HG02571 (cell line): ENCODE measurements around the gene COL4A2.
"Not testable (repeated sequence)": the region's sequence is repeated elsewhere in the genome, so short reads cannot be mapped to it uniquely, and the experiment has no call there.

ENCODE experiments used
- ATAC-seq: cut with Tn5 transposase; IDR thresholded peaks from one replicate; pipeline ENCODE4 v1.9.1; 2021; ENCODE audit warnings: mild to moderate bottlenecking, moderate library complexity; ENCODE audit not compliant: unreplicated experiment

COL4A2 gene

DNA sequence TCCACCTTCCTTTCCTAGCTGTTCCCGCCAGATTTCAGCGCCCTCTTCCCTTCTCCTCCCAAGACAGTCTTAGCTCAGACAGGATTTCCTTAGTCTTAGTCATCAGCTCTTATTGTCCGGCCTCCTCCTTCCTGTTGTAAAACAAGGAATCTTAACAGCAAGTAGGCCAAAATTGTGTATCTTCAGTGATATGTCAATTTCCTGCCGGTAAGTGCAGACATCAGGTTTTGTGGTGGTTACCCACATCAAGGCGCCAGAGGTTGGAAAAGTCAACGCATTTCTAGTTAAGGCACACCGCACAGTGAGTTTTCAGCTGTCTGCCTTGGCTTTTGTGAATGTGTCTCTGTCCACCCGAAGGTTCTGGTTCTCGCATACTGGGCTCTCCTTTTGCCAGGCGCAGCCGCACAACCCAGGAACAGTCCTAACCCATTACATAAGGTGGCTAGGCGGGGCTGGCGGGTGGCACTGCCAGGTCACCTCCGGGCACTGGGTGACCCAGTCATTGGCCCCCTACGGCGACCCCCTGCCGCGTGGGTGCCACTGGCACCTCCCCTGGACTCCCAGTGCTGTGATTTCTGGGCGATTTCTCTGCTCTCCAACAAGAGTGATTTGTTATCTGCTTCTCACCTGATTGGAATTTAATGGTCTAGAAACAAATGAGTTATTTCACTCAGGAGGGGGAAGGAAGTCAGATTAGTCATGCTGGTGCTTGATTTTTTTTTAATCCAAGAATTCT, 12.9 kb downstream of the COL4A2 start:
- no peak for ATAC-seq

DNA sequence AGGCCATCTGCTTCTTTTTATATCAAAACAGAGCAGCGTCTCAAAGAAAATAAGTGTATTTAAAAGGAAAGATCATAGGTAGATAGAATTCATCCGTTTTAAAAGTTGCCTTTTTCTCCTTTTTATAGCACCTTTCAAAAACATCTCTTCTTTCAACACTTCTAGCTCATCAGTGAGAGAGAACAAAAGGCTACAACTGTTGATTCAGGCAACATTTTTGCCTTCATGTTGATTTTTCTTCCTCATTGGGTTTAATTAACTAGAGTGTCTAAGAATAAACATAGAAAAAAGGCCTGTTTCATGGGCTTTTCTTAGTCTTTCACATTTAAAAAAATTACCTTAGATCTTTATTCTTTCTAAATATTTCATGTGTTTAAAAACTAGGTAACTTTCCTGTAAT, 13.6 kb downstream of the COL4A2 start:
- no peak for ATAC-seq

DNA sequence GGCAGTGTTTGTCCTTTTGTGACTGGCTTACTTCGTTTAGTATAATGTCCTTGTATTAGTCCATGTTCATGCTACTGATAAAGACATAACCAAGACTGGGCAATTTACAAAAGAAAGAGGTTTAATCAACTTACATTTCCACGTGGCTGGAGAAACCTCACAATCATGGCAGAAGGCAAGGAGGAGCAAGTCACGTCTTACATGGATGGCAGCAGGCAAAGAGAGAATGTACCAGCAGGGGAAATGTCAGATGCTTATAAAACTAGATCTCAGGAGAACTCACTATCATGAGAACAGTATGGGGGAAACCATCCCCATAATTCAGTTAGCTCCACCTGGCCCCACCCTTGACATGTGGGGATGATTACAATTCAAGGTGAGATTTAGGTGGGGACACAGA, 14.5 kb downstream of the COL4A2 start:
- not testable (repeated sequence) for ATAC-seq

DNA sequence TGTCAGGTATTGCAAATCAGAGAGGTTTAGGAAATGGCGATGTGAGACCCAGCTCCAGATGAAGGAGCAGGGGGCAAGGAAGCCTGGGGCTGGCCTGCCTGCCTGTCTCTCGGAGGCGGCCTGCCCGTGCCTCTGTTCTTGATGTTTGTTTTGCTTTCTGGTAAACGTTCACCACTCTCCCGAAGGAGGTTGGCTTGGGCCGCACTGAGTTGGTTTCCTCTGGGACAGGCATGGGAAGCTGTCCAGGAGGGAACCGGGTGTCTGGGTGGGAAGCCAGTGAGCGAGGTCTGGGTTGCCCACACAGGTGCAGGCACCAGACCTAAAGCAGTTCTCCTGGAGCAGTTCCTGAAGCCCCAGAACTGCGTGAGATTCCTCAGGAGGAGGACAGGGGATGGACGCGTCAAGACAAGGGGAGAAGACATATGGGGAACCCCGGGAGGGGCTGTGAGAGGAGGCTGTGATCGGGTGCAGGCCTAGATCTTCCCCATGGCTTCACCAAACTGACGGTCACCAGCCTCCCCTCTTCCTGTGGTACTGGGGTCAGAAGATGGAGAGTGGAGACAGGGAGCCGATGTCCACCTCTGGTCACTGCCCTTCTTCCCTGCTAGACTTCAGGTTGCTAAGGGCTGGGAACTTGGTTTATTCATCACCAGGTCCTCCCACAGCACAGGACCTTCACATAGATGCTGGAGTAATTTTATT, 15.2 kb downstream of the COL4A2 start:
- ATAC-seq = no peak

DNA sequence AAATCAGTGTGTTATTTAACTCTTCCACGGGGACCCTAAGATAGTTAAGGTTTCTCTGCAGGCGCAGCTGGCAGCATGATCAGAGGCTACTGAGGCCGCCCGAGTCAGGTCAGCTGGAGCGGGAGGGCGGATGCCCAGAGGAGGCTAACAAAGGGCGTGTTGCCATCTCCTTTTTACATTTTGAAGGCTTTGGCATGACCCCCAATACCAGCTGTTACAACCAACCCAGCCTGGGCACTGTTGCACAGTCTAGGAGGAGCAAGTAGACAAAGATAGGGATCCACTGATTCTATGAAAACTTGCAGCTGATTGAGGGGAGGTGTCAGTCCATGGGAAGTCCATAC, 15.7 kb downstream of the COL4A2 start:
- ATAC-seq = no peak

DNA sequence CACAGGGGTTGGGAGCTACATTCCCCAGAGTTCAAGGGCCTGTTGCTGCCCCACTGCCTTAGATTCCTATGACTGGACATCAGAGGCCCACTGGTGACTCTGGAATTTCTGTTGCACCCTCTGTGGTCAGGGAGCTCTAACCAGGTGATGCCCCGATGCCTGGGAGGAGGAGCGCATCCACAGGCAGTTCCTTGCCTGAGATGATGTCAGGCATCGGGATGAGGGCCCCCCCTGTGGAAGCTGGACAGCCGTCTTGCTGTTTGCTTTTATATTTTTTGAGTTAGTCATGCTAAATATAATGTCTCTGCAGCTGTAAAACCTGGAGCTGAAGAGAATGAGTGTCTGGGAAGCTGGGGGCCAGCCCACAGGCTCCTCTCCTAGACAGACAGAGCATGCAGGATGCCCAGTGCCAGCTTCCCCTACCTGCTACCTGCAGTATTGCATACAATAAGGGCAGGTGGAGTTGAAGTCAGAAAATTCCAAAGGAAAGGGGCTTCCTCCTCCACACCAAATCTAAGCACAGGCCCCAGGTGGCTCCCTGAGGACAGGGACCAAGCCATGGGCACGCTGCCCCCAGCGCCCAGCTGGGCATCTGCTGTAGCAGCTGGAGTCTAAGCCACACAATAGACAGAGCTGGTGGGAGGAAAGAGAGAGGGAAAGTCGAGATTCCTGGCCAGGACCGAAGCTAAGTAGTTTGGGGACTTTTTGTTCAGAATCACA, 16.2 kb downstream of the COL4A2 start:
- ATAC-seq = no peak

DNA sequence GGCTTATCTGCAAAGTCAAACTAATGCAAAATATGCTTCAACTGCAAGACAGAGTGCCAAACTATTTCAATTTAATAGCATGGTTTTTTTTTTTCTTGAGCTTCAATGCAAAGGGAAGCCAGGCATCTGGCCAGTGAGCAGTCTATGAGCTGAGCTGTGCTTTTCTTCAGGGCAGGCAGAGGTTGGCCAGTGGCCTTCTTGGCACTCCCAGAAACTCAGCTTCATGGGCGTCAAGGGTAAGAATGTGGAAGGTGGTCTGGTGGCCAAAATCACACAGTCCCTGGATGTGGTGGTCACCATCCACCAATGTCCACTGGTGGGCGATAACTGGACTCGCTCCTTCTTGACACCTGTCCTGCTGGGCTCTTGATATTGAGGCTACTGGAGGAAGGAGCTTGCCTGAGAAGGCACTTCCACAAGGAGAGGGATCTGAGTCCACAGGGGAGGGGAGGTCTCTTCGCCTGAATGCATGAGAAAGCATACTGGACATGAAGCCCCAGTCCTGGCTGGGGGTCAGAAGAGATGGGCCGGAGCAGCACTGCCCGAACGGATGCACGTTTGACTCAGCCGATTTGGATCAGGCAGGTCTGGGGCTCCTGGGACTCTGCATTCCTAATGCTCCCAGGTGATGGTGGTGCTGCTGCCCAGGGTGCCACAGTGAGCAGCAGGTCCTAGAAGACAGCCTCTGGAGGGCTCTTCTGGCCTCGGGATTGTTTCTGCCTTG, 17.1 kb downstream of the COL4A2 start:
- ATAC-seq = no peak

DNA sequence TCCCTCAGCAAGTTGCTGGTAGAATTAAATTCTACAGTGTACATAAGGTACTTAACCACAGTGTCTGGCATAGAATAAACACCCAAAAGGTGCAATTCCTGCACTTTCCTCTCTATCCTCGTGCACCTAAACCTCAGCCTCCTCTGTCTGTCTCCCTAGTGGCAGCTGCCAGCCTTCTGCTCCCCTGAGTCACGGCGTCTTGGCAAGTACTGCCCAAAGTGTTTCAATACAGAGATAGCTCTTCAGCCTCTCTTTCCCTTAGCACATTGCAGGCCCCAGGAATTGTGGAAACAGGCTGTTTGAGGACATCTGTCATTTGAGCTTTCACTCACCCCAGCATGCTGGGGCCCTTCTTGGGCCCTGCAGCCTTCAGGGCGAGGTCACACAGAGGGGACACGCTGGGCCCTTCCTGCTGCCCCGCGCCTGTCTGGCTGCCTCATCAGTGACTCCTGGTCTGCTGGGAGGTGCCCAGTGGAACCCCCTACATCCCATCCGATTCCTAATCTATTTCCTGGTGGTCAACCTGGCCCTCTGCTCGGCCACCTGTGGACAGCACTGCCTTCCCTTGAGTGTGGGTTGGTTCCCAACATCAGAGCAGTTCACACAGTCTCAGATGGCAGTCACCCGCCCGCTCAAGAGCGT, 19.3 kb downstream of the COL4A2 start:
- ATAC-seq = no peak

DNA sequence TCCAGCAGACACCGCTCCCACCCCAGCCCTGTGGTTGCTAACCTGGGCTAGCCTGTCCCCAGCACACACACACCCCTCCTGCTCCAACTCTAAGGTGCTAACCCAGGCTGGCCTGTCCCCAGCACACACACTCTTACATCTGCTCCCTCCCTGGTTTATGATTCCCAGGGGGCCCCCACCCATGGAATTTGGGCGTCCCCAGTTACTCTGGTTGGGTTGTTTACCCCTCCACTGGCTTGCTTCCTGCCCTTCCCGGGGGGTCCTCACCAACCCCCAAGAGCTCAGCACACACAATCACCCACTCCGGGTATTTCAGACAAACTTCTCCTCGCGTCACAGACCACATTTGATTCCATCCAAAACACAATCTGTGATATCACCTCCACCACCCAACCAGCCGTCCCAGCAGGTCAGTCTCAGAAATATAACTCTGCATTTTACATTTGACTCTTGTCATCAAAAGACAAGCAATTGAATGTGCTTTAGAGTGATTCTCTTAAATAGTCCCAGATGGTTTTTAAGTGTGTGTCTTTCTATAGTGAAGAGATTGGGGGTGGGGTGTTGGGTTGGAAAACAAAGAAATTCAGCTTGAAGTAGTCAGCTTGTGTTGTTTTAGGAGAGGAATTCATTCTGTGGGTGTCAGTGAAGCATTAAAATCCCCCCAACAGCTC, 20.1 kb downstream of the COL4A2 start:
- ATAC-seq = no peak

DNA sequence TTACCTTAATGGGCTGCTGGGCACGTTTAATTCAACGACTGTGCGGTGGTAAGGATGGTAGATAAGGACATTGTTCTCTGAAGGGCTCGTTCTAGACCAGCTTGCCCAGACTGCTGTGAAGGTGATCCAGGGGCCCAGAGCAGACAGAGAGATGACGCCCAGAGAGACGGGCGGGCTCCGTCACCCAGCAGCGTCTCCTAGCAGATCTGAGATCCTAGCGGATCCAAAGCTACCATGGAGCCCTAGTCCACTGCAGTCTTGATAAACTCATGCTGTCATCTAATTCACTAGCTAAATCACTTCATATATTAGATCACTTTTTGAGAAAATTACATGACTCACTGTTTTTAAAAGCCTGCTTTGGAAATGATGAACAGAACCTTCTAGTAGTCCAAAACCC, 21.5 kb downstream of the COL4A2 start:
- no peak for ATAC-seq

DNA sequence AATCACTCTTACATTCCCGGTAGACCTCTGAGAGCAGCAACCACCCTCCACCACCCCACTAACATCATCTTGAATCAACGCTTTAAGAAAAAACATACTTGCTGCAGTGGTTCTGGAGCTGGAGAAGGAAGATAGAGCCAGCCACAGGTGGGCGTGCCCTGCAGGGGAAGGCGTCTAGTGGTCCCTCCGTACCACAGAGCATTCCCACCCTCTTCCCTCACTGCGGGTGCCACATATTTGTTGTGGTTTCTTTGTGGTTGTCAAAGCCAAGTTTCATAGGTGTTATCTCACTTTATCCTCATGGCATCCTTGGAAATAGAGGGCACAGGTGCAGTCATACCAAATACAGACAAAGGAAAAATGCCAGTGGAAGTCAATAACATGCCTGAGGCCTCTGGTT, 22.2 kb downstream of the COL4A2 start:
- ATAC-seq = no peak

DNA sequence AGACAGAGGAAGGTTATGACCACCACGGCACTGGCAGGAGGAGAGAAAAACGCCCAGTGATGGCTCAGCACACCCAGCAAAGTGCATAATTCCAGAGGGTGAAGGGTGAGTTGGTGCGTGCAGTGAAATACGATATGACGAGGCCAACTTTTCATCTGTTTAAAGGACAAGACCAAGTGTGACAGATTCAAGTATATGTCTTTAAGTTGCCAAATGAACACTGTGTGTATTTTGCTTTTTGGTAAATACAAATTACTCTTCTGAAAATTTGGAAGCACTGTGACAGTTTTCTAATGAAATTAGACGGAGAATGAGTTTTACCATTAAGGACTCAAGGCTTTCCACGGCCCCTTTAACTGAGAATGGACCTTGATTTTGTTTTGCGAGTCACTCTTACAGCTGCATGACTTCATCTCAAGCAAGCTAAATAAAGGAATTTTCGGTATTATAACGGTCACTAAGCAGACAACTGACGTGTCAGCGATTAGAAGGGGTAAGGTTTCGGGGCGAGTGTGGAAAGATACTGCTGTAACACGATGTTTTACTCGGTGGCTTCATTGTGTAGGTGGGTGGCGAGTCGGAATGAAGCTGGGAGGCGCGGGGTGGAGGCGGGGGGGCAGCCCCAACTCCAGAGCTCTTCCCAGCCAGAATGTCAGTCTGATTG, 22.8 kb downstream of the COL4A2 start:
- ATAC-seq = no peak

DNA sequence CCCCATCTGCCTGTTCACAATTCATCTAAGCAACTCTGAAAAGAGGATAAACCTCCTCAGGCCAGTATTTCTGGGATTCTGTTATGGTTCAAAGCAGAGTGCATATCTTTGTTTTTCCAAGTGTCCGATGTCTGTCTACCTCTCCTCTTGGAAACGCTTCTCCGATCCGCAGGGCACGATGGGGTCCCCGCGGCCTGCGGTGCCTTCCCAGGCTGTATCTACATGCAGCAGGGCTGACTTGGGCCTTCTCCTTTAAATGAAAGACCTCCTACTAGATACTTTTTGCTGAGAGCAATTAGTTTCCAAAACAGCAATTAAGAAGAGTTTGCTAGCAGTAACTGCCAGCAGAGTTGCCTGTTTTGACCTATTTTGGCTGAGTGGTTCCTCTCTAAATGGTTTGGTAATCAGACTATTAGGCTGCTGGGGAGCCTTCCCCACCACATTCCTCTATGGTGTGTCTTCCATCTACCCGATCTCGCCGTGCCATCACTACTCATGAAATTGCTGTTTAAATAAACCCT, 23.5 kb downstream of the COL4A2 start:
- ATAC-seq = no peak

DNA sequence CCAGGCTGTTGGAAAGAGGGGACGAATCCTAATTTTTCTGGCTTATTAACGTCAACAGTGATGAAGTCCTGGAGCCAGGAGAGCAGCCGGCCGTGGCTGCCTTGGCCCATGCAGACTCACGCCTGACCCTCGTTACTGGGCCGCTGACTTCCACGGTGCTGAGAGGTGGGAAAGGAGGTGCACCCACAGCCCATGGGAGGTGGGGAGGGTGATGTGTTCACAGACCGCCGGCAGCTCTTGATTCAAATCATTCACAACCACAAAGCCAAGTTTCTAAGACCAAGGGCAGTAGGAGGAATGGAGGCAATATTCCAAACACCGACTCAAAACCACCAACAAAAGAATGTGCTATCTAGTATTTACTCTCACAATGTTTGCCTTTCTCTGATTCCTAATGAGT, 24.3 kb downstream of the COL4A2 start:
- no peak for ATAC-seq

DNA sequence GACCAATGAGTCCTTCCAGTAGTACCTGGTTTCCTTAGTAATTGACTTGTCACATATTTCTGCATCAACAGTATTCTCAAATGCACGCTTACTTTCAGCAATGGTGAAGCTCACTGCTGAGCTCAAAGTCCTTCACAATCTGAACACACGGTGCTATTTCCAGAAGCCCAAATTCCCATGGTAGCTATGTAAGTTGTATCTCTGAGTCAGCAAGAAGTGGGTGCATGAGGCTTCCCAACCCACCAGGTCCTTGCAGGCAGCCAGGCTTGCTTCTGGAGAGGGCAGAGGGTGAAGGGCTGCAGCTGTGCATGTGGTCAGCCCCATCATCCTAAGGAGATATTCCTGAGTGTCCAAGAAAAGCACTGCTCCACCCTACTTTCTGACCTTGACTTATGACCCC, 25.7 kb downstream of the COL4A2 start:
- ATAC-seq = no peak

DNA sequence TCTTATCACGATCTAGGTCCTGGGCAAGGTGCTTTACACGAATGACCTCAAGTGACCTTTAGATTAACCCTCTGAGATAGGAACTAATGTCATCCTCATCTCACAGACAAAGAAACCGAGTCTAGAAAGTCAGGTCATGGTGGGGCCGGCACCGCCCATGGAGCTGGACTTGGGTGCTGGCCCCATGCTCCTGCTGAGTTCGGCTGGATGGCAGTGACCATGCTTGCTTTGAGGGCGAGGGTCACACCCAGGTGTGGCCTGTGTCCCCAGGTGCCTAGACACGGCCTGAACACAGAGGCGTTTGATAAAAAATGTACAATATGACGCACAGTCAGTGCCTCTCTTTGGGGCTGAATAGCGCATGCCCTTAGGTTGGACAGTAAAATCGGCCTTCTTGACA, 26.8 kb downstream of the COL4A2 start:
- ATAC-seq = no peak

DNA sequence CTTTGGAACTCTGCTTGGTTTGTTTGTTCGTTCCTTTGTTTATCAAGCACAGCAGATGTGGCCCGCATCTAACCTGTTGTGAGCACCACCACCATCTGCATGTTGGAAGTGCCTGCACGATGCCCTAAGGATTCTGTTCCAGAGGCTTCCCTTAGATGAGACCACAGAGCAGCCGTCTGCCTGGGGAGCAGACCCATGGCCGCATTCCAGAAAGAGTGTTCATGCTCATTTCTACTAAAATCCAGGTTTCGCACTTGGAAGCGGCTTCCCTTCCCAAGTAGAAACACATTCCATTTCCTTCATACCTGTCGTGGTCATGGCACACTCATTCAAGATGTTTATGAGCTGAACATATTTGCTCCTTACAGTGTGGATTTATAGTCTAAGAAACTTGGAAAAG, 27.2 kb downstream of the COL4A2 start:
- no peak for ATAC-seq

DNA sequence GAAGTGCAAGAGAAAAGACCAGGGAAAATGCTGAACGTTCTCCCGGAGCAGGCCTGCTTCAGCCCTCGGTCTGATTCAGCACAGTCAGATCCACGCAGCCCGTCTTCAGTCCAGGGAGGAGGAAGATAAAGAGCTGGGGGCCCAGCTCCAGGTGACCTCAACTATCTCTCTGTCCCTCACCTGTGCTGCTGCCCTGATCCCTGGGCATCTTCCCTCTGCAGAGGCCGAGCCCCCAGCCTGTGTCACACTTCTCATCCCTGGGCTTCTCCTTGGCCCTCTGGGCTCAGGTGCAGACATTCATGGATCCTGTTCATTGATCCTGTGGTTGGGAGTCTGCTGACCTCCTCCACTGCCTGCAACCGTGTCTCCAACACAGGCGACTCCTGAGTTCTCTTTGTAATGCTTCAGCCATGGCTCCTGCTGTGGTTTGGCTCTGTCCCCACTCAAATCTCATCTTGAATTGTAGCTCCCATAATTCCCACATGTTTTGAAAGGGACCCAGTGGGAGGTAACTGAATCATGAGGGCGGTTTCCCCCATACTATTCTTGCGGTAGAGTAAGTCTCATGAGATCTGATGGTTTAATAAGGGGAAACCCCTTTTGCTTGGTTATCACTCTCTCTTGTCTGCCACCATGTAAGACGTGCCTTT, 27.9 kb downstream of the COL4A2 start:
- ATAC-seq = no peak

DNA sequence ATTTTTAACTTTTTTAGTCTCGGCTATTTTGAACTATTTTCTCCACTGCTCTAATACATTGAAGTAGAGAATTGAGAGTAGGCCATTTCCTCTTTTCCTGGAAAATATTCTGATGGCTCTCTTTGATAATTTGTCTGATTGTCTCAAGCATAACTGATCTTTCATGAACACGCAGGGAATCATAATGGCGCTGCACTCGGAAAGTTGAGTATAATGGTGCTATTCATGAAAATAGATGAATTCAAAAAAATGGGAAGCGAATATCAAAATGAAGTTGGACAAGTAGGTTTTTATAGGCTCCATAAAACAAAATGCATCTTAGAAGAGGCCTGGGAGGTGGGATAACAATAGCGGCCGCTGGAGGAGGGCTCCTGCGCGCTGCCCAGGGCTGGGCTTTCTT, 29.0 kb downstream of the COL4A2 start:
- ATAC-seq = no peak
